ENCODE measurements around the gene SYT7.

Gene SYT7

GRCh38 chr11:61609980-61610366, 29.1 kb upstream of the SYT7 start:
- Histone ChIP-seq H3K27ac (no peak overlapping the region), H3K4me3 (no peak overlapping the region)

GRCh38 chr11:61609000-61609979, 28.4 kb upstream of the SYT7 start:
- Histone ChIP-seq H3K4me3 (no peak overlapping the region), H3K27ac (peak overlapping the region in 1 of 21 experiments; percentile 74)

DNA sequence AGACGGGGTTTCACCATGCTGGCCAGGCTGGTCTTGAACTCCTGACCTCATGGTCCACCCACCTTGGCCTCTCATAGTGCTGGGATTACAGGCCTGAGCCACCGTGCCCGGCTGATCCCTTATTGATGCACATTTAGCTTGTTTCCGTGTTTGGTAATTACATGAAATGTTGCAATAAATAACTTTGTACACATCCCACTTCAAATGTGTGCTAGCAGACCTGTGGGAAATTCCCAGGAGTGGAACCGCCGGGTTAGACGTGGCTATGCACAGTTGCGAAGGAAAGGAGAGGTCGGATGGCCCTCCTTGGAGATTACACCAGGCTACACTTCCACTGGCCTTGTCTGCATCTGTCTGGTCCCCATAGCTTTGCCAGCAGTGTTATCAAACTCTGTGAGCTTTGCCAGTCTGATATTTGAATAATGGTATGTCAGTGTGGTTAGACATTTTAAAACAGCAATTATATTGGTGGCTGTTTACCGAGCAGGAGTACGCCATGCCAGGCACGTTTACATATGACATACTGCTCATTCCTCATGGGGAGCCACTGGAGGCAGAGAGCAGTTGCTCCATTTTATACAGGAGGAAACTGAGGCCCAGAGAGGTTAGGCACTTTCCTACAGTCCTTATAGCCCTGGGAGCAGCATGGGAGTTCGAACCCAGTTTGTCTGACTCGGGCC, 27.2 kb upstream of the SYT7 start:
- Histone ChIP-seq H3K4me3 (no peak overlapping the region), H3K27ac (peak overlapping the region in 3 of 21 experiments; percentile 28 to 74 (median 37))

GRCh38 chr11:61607426-61607825, 26.6 kb upstream of the SYT7 start:
- H3K27ac ChIP-seq = peak overlapping the region in 3 of 21 experiments; percentile 28 to 74 (median 37)
- no peak overlapping the region for H3K4me3 ChIP-seq

- Histone ChIP-seq H3K4me3 (no peak overlapping the region), H3K27ac (peak overlapping the region in 18 of 21 experiments; percentile 9 to 88 (median 65))
These were observed 22.8 kb upstream of the SYT7 start for GRCh38 chr11:61603667-61604066.

GRCh38 chr11:61602775-61603569, 22.1 kb upstream of the SYT7 start:
- Histone ChIP-seq H3K4me3 (no peak overlapping the region), H3K27ac (peak overlapping the region in 20 of 21 experiments; percentile 10 to 88 (median 69))

- H3K4me3 ChIP-seq = no peak overlapping the region
- peak overlapping the region in 2 of 21 experiments; percentile 80 to 88 for H3K27ac ChIP-seq
These were observed 20.6 kb upstream of the SYT7 start for GRCh38 chr11:61601512-61601911.

DNA sequence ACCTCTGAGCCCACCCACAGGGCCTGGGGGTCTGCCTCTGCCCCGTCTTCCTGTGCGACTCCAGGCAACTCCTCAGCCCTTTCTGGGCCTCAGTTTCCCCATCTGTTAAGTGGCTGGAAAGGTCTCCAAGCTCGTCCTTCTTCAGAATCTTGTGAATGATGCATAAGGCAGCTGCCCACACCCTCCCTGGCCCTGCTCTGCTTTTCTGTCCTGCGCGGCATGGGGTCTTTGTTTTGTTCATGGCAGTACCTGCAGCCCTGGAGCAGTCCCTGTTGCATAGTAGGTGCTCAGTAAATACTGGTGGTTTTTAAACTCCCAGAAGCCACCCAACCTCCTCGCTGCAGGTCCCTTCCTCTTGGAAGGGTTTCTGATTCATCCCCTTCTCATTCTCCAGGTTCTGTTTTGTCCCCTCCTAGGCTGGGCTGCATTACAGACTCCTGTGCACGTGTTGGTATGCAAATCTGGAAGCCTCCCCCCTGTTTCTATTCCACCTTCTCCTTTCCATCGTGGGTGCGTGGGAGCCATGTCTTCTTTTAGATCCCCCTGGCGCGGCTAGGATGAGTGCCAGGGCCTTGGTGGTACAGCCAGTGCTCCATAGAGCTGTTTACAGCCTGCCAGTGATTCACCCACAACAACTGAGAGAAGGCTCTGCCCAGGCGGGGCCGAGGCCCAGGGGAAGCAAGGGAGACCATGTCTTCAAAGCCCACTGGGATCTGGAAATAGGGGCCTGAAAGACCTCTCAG, 19.3 kb upstream of the SYT7 start:
- Histone ChIP-seq H3K27ac (peak overlapping the region in 11 of 21 experiments; percentile 3 to 88 (median 22)), H3K4me3 (no peak overlapping the region)

- peak overlapping the region in 11 of 21 experiments; percentile 3 to 88 (median 33) for H3K27ac ChIP-seq
- no peak overlapping the region for H3K4me3 ChIP-seq
These were observed 18.3 kb upstream of the SYT7 start for GRCh38 chr11:61598886-61599868.

GRCh38 chr11:61598374-61598773, 17.5 kb upstream of the SYT7 start:
- Histone ChIP-seq H3K4me3 (no peak overlapping the region), H3K27ac (peak overlapping the region in 1 of 21 experiments; percentile 88)

- peak overlapping the region in 1 of 21 experiments; percentile 17 for H3K27ac ChIP-seq
These were observed 16.1 kb upstream of the SYT7 start for GRCh38 chr11:61596990-61597389.

DNA sequence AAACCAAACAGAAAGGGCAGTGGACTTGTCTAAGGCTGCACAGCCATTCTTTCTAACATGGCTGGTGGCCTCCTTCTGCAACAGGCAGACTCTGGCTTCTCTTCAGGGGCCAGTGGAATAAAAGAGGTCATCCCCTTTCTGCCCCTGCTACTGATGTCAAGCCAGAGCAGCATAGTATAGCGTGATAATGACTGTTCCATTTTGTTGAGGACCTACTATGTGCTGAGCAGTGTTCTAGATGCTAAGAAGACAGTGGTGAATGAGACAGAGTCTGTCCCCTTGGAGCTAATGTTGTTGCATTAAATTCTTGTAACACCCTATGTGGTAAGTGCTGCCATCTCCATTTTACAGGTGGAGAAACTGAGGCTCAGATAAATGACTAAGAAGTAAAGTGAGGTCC, 15.7 kb upstream of the SYT7 start:
- Histone ChIP-seq H3K27ac (no peak overlapping the region), H3K4me3 (no peak overlapping the region)

More at GRCh38 chr11:61596990-61597389, 16.1 kb upstream of the SYT7 start:
- no peak overlapping the region for H3K4me3 ChIP-seq

DNA sequence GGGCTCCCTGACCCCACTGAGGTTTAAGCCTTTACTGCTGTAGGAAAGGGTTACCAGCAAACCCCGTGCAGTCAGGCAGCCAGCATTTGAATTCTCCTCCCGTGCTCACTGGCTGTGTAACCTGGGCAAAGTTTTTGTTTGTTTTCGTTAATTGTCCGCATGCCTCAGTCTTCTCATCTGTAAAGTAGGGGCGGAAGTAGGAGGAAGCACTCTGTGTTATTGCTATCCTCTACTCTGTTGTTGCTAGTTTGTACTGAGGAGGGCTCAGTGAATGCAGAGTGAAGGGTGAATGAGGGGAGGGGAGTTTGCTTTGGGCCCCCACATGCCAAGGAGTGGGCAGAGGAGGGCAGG, 14.0 kb upstream of the SYT7 start:
- H3K4me3 ChIP-seq = no peak overlapping the region
- H3K27ac ChIP-seq = peak overlapping the region in 6 of 21 experiments; percentile 6 to 71 (median 32)

GRCh38 chr11:61593151-61593550, 12.3 kb upstream of the SYT7 start:
- Histone ChIP-seq H3K4me3 (no peak overlapping the region), H3K27ac (no peak overlapping the region)

DNA sequence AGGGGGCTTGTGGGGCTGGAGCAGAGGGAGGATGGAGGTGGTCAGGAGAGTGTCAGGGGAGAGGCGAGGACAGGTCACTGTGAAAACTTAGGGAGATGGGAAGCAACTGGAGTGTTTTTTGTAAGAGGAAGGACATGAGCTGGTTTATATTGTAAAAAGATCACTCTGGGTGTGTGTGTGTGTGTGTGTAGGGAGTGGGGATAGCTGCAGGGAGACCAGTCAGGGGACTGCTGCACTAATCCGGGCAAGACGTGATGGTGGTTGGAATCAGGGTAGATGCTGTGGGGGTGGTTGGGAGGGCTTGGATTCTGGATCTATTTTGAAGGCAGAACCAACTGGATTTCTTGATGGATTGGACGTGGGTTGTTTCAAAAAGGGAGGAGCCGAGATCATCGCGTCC, 11.3 kb upstream of the SYT7 start:
- Histone ChIP-seq H3K27ac (no peak overlapping the region), H3K4me3 (no peak overlapping the region)

DNA sequence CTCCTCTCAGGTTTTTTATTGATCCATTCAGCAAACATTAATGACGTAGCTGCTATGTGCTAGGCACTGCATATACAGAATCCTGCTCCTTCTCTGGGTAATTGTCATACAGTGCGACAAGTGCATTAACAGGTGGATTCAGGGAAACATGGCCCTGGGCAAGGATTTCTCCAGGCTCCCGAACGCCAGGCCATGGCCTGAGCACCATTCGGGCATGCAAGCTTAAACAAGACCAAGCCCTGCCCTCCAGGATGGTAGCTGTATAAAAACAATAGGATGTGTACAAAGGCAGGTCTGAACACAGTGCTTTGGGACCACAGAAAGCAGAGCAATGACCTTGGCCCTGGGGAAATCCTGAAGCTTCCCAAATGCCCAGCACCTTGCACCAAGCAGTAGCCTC, 9.1 kb upstream of the SYT7 start:
- no peak overlapping the region for H3K27ac ChIP-seq
- no peak overlapping the region for H3K4me3 ChIP-seq

GRCh38 chr11:61588728-61589191, 7.9 kb upstream of the SYT7 start:
- Histone ChIP-seq H3K27ac (peak overlapping the region in 10 of 21 experiments; percentile 15 to 72 (median 47)), H3K4me3 (peak overlapping the region in 4 of 7 experiments; percentile 31 to 54 (median 42))
